ENCODE results near the gene ARPC2.
"Not testable (repeated sequence)": the region's sequence is repeated elsewhere in the genome, so short reads cannot be mapped to it uniquely, and the experiment has no call there.

Gene ARPC2

DNA sequence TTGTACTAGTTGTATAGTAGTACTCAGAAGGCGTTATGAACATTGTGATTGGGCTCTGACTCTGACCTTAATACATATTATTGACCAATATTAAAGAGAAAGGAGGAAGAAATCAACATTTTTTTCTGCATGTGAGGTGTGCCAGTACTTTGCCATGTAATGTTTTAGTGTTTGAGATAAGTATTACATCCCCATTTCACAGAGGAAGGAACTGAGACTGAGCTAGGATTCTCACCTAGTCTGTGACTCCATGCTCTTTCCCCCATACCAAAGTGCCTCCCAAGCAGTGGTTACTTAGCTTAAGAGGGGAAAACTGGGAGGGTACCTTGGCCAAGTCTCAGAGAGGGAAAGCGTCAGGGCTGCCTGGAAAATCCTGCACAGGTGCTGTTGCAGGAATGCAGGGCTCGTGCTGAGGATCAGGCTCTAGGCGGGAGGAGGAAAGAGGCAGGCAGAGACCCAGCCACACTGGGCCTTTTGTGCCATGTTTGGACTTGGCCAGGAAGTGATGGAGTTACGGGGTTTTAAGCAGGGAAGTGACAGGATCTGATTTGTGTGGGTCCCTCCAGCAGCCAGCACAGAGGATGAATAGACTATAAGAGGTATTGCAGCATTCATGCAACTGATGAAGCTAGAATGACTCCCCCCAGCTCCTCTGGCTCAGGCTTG, 55.0 kb downstream of the ARPC2 start:
- no peak for DNase-seq

- peak; percentile 77 for DNase-seq
Observed at GRCh38 chr2:218272531-218273212, 55.7 kb downstream of the ARPC2 start.

DNA sequence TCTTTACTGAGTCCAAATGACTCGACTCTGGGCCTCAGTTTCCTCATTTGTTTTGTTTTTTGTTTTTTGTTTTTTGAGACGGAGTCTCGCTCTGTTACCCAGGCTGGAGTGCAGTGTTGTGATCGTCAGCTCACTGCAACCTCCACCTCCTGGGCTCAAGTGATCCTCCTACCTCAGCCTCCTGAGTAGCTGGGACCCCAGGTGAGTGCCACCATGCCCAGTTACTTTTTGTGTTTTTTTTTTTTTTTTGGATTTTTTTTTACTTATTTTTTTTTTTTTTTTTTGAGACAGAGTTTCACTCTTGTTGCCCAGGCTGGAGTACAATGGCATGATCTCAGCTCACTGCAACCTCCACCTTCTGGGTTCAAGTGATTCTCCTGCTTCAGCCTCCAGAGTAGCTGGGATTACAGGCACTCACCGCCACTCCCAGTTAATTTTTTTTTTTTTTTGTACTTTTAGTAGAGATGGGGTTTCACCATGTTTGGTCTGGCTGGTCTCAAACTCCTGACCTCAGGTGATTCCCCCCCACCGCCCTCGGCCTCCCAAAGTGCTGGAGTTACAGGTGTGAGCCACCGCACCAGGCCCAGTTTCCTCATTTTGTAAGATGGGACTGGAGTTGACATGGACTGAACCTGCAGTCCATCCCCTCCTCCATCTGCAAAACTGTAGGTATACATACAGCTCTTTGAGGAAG, 56.4 kb downstream of the ARPC2 start:
- DNase-seq: not testable (repeated sequence)

DNA sequence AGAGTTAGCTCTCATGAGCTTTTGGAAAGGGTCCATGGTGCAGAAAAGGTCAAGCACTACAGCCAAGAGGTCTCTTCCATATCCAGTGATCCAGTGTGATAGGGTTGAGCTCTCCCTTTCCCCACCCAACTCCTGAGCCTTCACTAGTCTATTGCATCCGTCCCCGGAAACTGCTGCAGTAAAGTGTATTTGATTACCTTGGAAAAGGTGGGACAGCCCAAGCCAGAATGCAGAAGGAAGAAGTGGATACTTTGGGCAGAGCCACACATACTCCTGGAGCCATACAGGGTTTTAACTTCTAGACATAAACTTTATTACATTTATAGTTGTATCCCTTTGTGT, 56.9 kb downstream of the ARPC2 start:
- DNase-seq: no peak

- no peak for DNase-seq
Observed at GRCh38 chr2:218274586-218274985, 57.6 kb downstream of the ARPC2 start.

- no peak for DNase-seq
Observed at GRCh38 chr2:218275371-218276072, 58.5 kb downstream of the ARPC2 start.

DNA sequence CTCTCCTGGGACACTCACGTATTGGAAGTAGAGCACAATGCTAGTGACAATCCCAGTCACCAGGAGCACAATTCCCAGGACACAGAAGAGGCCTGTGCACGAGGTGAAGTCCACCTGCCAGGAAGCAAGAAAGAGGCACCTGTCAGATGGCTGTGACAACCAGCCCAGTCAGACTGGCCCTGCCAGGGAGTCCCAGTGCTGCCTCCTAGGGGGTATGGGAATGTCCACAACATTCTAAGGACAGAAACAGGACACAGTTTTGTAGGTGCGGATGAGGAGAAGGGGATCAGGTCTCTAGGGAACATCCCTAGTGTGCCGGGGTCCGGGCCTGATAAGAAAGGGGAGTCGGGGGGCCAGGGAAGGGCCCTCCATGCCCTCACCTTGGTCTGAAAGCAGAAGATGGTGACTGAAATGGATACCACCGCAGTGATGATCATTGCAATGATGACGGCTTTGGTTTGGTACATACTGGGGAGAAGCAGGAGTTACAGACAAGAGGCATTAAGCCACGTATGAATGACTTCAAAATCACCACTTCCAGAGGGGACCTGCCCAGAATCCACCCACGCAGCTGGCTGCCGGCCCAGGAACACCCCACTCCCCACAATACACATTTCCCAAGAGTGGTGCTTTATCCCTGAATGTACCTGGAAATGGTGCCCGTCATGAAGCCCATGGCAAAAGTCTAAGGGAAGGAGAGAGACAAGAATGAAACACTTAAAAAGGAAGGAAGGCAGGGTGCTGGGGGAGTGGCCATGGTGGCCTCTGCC, 60.2 kb downstream of the ARPC2 start:
- no peak for DNase-seq

DNA sequence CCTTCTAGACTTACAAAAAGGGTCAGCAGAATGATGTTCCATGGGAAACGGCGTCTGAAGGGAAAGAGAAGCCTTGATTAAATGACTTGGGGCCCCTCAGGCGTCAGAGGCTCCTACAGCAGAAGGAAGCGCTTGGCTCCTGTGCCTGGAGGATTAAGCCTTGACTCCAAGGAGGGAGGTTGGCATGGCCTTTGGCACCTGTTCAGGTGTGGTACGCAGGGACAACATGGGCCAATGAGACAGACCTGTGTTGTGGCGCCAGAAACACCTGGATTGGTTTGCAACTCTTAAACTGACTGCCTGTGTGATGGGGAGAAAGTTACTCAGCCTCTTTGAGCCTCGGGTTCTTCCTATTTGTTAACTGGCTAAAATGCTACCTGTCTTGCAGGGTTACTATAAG, 60.9 kb downstream of the ARPC2 start:
- DNase-seq: no peak

DNA sequence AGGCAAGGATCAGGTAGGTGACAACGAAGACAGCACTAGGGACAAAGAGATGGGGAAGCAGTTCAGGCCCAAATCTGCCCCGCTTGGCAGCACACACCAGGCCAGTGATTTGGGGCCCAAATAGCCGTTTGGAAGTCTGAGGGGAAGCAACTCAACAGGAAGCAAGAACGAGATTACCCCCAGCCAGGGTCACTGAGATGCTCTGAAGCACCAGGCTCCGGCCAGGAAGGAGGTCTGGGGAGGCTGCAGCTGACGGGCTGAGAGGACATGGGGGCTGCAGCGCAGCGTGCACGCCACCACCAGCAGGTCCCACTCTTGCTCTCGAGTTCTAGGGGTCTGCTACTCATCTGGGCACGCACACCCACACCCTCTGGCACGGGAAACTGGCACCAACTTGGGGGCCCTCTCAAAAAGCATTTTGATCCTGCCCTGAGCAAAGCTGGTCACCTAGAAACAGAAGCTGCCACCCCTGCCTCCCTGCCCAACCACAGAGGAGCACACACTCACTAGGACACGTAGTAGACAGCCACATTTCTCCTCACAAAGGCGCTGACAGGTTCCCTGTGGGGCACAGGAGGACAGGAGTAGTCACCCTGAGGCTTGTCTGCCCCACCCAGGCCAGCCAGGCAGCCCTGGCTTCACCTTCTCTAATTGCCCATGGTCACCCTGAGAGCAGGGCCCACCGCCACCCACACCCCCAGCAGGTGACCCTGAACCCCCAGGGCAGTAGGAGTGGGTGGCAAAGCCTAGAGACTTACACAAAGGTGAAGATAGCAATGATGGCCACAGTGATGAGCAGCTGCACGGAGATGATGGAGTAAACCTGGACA, 61.8 kb downstream of the ARPC2 start:
- no peak for DNase-seq

GRCh38 chr2:218280260-218280870, 63.4 kb downstream of the ARPC2 start:
- DNase-seq: no peak

DNA sequence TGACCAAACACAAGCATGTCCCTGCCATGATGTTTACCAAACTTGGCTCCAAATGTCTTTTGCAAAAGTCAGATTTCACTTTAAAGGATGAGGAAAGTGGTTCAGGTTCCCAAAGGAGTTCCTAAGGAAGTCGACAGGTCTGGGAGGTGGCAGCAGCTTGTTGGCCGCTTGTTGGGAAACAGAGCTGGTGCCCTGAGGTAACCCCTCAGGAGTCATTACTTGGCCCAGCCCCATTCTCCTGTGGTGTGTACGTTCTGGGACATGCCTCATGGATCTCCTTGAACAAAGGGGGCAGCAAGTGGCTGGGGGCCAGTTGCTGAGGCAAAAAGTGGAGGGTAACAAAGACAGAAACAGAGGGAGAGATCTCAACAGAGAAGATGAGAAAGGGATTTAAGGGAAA, 64.5 kb downstream of the ARPC2 start:
- DNase-seq: no peak

DNA sequence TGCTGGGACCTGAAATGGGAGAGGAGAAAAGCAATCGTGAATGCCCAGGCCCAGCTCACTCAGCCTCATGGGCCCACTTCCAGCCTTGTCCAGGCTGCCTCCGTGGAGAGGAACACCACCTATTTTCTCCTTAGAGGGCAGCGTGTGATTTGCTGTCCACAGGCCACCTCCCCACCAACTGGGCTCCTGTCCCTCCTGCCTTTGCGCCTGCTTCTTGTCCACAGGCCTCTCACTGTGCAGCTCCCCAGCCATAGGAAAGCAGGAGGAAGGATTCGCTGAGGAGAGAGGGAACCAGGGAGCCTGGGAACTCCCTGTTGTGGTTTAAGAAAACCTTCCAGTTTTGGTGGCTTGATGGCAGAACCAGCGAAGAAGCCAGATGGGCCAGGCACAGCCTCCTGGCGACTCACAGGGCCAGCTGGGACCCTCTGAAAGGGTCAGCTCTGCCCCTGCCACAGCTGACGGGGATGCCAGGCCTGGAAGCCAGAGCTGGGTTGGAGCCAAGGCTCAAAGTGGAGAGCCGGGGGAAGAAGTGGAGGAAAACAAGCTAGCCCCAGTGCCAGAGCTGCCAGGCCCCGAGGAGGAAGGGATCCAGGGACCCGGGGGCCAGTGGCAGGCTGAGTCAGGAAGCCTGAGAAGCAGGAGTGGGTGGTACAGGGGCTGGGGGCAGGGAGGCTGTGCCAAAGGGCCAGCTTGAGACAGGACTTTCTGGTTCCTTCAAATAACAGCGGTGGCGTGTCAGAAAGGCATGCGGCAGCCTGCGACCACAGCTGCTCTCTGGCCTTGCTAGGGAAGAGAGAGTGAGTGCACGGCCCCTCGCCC, 65.4 kb downstream of the ARPC2 start:
- DNase-seq: peak; percentile 19

DNA sequence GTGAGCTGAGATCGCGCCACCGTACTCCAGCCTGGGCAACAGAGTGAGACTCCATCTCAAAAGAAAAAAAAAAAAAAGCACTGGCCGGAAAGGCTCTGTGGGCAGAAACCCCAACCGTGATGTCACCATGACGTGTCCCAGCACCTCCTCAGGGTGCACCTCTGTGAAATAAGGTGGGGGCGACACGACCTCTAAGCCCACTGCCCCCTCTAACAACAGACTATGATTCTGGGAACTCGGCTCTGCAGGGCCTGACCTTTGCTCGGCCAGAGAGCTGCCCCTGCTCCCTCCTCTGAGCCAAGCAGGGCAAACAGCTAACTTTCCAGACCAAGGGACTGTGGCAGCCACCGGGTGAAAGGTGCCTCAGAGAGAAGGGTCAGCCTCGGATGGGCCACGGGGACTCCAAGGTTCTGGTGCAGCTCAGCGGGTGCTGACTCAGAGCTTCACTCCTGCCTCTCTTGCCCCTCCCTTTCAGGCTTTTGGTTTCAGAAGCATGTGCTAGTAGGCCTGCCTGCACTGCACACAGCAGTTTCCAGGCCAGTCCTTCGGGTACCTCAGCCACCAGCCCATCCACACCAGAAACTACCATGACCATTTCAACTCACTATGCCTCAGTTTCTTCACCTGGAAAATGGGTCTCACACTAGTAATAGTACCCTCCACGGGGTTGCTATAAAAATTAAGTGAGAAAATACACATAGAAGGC, 67.3 kb downstream of the ARPC2 start:
- DNase-seq: no peak

DNA sequence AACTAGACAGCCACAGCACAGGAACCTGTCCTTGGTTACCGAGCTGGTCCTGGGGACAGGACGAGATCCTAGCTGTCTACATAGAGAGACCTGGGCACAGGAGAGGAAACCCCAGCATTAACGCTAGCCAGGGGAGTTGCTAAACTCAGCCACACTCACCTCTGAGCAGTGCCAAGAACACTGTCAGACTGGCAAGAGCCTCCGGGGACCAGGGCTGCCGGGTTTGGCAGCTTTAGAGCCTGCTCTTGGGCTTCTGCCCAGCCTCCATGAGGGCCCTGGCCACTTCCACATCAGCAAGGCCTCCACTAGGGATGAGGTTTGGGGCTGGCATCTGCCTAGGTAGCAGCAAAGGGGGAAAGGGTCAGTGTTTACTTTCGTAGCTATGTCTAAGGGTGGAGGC, 68.6 kb downstream of the ARPC2 start:
- DNase-seq: peak; percentile 40

DNA sequence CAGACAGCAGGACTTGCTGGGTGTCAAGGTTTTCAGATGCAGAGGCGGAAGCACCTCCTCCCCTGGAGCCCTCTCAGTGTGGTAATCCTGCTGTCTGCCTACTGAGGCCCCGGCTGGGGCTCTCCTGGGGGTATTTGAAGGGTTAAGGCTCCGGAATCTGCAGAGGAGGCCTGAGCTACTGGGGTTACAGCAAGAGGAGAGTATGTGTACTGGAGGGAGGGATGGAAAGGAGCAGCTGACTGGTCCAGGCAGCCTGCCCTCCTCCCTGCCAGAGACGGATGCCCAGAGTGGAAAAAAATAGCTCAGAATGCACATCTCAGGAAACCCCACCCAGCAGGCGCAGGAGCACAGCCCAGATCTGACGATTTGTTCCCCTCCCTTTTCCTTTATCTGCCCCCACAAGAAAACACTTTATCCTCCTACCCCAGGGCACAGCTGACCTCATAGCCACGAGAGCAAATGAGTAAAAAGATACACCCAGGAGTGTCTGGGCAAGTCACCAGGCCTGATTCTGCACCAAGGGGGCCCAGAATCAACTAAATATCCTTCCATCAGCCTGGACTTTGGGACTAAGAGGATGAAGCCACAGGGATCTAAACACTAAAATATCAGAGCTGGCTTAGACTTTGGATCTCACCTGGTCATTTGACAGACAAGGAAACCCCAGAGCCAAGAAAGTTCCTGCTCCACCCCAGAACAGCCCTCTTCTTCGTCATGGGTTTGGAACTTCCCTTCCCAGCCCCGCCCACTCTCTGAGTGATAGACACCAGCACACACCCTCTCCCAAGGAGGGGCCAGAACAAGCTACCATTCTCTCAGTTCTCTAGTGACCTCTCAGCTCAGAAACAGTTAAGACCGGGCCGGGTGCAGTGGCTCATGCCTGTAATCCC, 69.8 kb downstream of the ARPC2 start:
- no peak for DNase-seq

DNA sequence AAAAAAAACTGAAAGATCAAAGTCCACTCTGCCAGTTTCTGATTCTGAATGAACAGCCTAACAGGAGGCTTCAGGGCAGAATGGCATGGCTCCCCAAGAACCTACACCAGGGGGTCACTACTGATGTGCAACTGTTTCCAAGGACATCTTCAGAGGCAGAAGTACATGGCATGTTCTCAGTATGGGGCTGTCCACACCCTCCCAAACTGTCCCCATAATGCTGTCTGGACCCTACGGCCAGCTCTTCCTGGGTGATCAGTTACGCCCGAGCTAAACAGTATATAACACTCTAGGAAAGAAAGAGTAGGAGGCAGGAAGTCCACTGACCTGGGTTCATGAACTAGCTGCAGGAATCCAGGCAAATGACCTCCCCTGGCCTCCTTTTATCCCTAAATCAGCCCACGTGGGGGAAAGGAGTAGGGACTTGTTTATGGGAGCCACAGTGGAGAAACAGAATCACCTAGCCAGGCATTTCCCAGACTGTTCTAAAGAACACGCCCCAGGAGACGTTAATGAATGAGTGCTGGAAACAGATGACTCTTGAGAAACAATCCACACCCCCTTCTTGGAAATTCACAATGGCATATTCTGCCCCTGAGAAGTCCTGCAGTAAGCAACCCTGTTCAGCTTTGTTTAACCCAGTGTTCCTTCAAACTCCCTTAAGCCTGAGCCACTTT, 72.8 kb downstream of the ARPC2 start:
- DNase-seq: no peak

GRCh38 chr2:218290316-218291261, 73.6 kb downstream of the ARPC2 start:
- no peak for DNase-seq
